ENCODE measurements around the gene SCRT2. TPM values are rescaled to one million over a fixed set of nuclear protein-coding genes. Genes with fewer than 3 reads are reported as not detected.

Gene SCRT2
- total and polyA plus RNA-seq, 2 donors from 2014 or later: not detected

- Histone ChIP-seq H3K4me1 (ENCODE audit: control insufficient read depth in 2 of 3, insufficient read depth in 2 of 3, low read depth in 1 of 3, low read length in 3 of 3) (peaks cover 0 to 3% (median 0%) of the 10 kb centered on the region in 3 donors), H3K36me3 (ENCODE audit: control insufficient read depth in 2 of 3, insufficient read depth in 3 of 3, low read length in 3 of 3) (no peaks in the 10 kb centered on the region), H3K4me3 (ENCODE audit: low read length in 3 of 3) (no peak overlapping the region), H3K9ac (ENCODE audit: low read length in 3 of 3) (no peak overlapping the region), H3K27ac (ENCODE audit: low read depth in 2 of 2, low read length in 2 of 2) (no peak overlapping the region), H3K27me3 (ENCODE audit: control insufficient read depth, insufficient read depth, low read length) (peaks cover 2% of the 10 kb centered on the region), H3K9me3 (ENCODE audit: control insufficient read depth in 2 of 3, insufficient read depth in 1 of 3, low read length in 3 of 3) (no peaks in the 10 kb centered on the region)
- intact Hi-C loops (cut with DNase I): no loop called here
- peak in 3 of 5 donors; percentile 22 to 65 (median 34) for DNase-seq
- TF ChIP-seq CTCF (IDR thresholded peaks at IDR 0.05; ENCODE audit: borderline replicate concordance, extremely low read depth, insufficient read depth): no peak
- no peak for FAIRE-seq
Measured at GRCh38 chr20:676315-676937, 824 bp upstream of the SCRT2 start.

GRCh38 chr20:675033-675452 lies 559 bp downstream of the SCRT2 start:
- no peak overlapping the region for H3K27ac ChIP-seq (ENCODE audit: low read depth in 2 of 2, low read length in 2 of 2)
- H3K9ac ChIP-seq (ENCODE audit: low read length in 3 of 3): no peak overlapping the region
- H3K36me3 ChIP-seq (ENCODE audit: control insufficient read depth in 2 of 3, insufficient read depth in 3 of 3, low read length in 3 of 3): no peaks in the 10 kb centered on the region
- H3K27me3 ChIP-seq (ENCODE audit: control insufficient read depth, insufficient read depth, low read length): peaks cover 2% of the 10 kb centered on the region
- FAIRE-seq: no peak
- no peak for DNase-seq
- intact Hi-C loops (cut with DNase I): no loop called here
- no peak overlapping the region for H3K4me3 ChIP-seq (ENCODE audit: low read length in 3 of 3)
- peaks cover 0 to 3% (median 0%) of the 10 kb centered on the region in 3 donors for H3K4me1 ChIP-seq (ENCODE audit: control insufficient read depth in 2 of 3, insufficient read depth in 2 of 3, low read depth in 1 of 3, low read length in 3 of 3)
- no peak for TF ChIP-seq CTCF (IDR thresholded peaks at IDR 0.05; ENCODE audit: borderline replicate concordance, extremely low read depth, insufficient read depth)
- no peaks in the 10 kb centered on the region for H3K9me3 ChIP-seq (ENCODE audit: control insufficient read depth in 2 of 3, insufficient read depth in 1 of 3, low read length in 3 of 3)

- Histone ChIP-seq H3K9ac (ENCODE audit: low read length in 3 of 3) (no peak overlapping the region), H3K36me3 (ENCODE audit: control insufficient read depth in 2 of 3, insufficient read depth in 3 of 3, low read length in 3 of 3) (no peaks in the 10 kb centered on the region), H3K4me1 (ENCODE audit: control insufficient read depth in 2 of 3, insufficient read depth in 2 of 3, low read depth in 1 of 3, low read length in 3 of 3) (peaks cover 0 to 3% (median 0%) of the 10 kb centered on the region in 3 donors), H3K9me3 (ENCODE audit: control insufficient read depth in 2 of 3, insufficient read depth in 1 of 3, low read length in 3 of 3) (no peaks in the 10 kb centered on the region), H3K27me3 (ENCODE audit: control insufficient read depth, insufficient read depth, low read length) (peaks cover 2% of the 10 kb centered on the region), H3K4me3 (ENCODE audit: low read length in 3 of 3) (no peak overlapping the region), H3K27ac (ENCODE audit: low read depth in 2 of 2, low read length in 2 of 2) (no peak overlapping the region)
- no peak for DNase-seq
- no peak for TF ChIP-seq CTCF (IDR thresholded peaks at IDR 0.05; ENCODE audit: borderline replicate concordance, extremely low read depth, insufficient read depth)
- FAIRE-seq: no peak
- intact Hi-C loops (cut with DNase I): no loop called here
Measured at GRCh38 chr20:673603-674001, 2.0 kb downstream of the SCRT2 start.
